SKM-1 treated with dmso at 0.1 percent for 144 hours (cell line): Measurements from ENCODE around the gene DPP10.

ENCODE experiments used
- DNase-seq: peaks from one replicate; lab custom pipeline; 2025; ENCODE audit not compliant: unreplicated experiment; lab: John Stamatoyannopoulos, UW

The DPP10 gene

GRCh38 chr2:115833196-115833595 is 1390.8 kb downstream of the DPP10 start:
- no peak for DNase-seq

- DNase-seq: no peak
Measured at GRCh38 chr2:115838539-115838938, 1396.1 kb downstream of the DPP10 start.

GRCh38 chr2:115842306-115842705 is 1399.9 kb downstream of the DPP10 start:
- no peak for DNase-seq

- DNase-seq: no peak
Measured at GRCh38 chr2:115848192-115848591, 1405.8 kb downstream of the DPP10 start.

GRCh38 chr2:115867024-115867423 is 1424.6 kb downstream of the DPP10 start:
- DNase-seq: no peak

- DNase-seq: no peak
Measured at GRCh38 chr2:115874427-115874826, 1432.0 kb downstream of the DPP10 start.

GRCh38 chr2:115880558-115880957 is 1438.1 kb downstream of the DPP10 start:
- DNase-seq: no peak

- DNase-seq: no peak
Measured at GRCh38 chr2:115887209-115887776, 1444.9 kb downstream of the DPP10 start.
